ENCODE results near the gene CYFIP2. TPM values are rescaled to one million over a fixed set of nuclear protein-coding genes. Genes with fewer than 3 reads are reported as not detected.

The CYFIP2 gene
- total RNA-seq, 2 donors from 2014 or later, result 17.8 to 25.2 TPM

GRCh38 chr5:157258450-157258849 is 7.5 kb upstream of the CYFIP2 start:
- H3K27me3 ChIP-seq (replicated peaks; ENCODE audit: insufficient read depth), result no peaks in the 10 kb centered on the region
- intact Hi-C loops (cut with DNase I), result no loop called here
- no peak for TF ChIP-seq CTCF (IDR thresholded peaks at IDR 0.05)
- no peak for TF ChIP-seq POLR2A (IDR thresholded peaks at IDR 0.05)
- TF ChIP-seq POLR2AphosphoS5 (IDR thresholded peaks at IDR 0.05), result no peak
- no peak for DNase-seq (ENCODE audit: low spot score)
- H3K36me3 ChIP-seq, result no peaks in the 10 kb centered on the region
- H3K9me3 ChIP-seq, result no peaks in the 10 kb centered on the region
- no peaks in the 10 kb centered on the region for H3K4me1 ChIP-seq (replicated peaks)
- 90% methylated on average over 6 of the region's 6 CpGs for WGBS
- no peak overlapping the region for H3K4me3 ChIP-seq
- no peak overlapping the region for H3K27ac ChIP-seq

- H3K27ac ChIP-seq, result no peak overlapping the region
- no peaks in the 10 kb centered on the region for H3K27me3 ChIP-seq (replicated peaks; ENCODE audit: insufficient read depth)
- H3K9me3 ChIP-seq, result no peaks in the 10 kb centered on the region
- DNase-seq (ENCODE audit: low spot score), result no peak
- WGBS, result 90% methylated on average over 4 of the region's 4 CpGs
- no peaks in the 10 kb centered on the region for H3K4me1 ChIP-seq (replicated peaks)
- H3K4me3 ChIP-seq, result no peak overlapping the region
- TF ChIP-seq POLR2AphosphoS5 (IDR thresholded peaks at IDR 0.05) (no peak), POLR2A (IDR thresholded peaks at IDR 0.05) (no peak), CTCF (IDR thresholded peaks at IDR 0.05) (no peak)
- intact Hi-C loops (cut with DNase I), result no loop called here
- H3K36me3 ChIP-seq, result no peaks in the 10 kb centered on the region
Observed at GRCh38 chr5:157259699-157260098, 6.2 kb upstream of the CYFIP2 start.

- intact Hi-C loops (cut with DNase I), result no loop called here
- DNase-seq (ENCODE audit: low spot score), result no peak
- TF ChIP-seq CTCF (IDR thresholded peaks at IDR 0.05) (no peak), POLR2A (IDR thresholded peaks at IDR 0.05) (no peak), POLR2AphosphoS5 (IDR thresholded peaks at IDR 0.05) (no peak)
- H3K4me3 ChIP-seq, result no peak overlapping the region
- H3K27ac ChIP-seq, result no peak overlapping the region
- H3K36me3 ChIP-seq, result no peaks in the 10 kb centered on the region
- no peaks in the 10 kb centered on the region for H3K4me1 ChIP-seq (replicated peaks)
- no peaks in the 10 kb centered on the region for H3K27me3 ChIP-seq (replicated peaks; ENCODE audit: insufficient read depth)
- no peaks in the 10 kb centered on the region for H3K9me3 ChIP-seq
- 73% methylated on average over 7 of the region's 7 CpGs for WGBS
Observed at GRCh38 chr5:157263496-157264090, 2.3 kb upstream of the CYFIP2 start.

- no peaks in the 10 kb centered on the region for H3K36me3 ChIP-seq
- TF ChIP-seq POLR2A (IDR thresholded peaks at IDR 0.05), result no peak
- TF ChIP-seq POLR2AphosphoS5 (IDR thresholded peaks at IDR 0.05), result no peak
- no peak for TF ChIP-seq CTCF (IDR thresholded peaks at IDR 0.05)
- H3K4me3 ChIP-seq, result peak overlapping the region; percentile 60 to 70
- no peaks in the 10 kb centered on the region for H3K9me3 ChIP-seq
- H3K4me1 ChIP-seq (replicated peaks), result no peaks in the 10 kb centered on the region
- WGBS, result 4% methylated on average over 37 of the region's 62 CpGs
- no peaks in the 10 kb centered on the region for H3K27me3 ChIP-seq (replicated peaks; ENCODE audit: insufficient read depth)
- no peak for DNase-seq (ENCODE audit: low spot score)
- intact Hi-C loops (cut with DNase I), result no loop called here
- peak overlapping the region in 1 of 2 donors; percentile 12 for H3K27ac ChIP-seq
Observed at GRCh38 chr5:157266286-157267007, 524 bp downstream of the CYFIP2 start.

GRCh38 chr5:157267025-157267424 is 1.1 kb downstream of the CYFIP2 start:
- H3K27ac ChIP-seq, result no peak overlapping the region
- WGBS, result 70% methylated on average over 3 of the region's 3 CpGs
- no peaks in the 10 kb centered on the region for H3K27me3 ChIP-seq (replicated peaks; ENCODE audit: insufficient read depth)
- no peaks in the 10 kb centered on the region for H3K4me1 ChIP-seq (replicated peaks)
- no peak for DNase-seq (ENCODE audit: low spot score)
- H3K4me3 ChIP-seq, result peak overlapping the region in 1 of 2 donors; percentile 70
- no peaks in the 10 kb centered on the region for H3K9me3 ChIP-seq
- TF ChIP-seq POLR2AphosphoS5 (IDR thresholded peaks at IDR 0.05), result no peak
- no peak for TF ChIP-seq POLR2A (IDR thresholded peaks at IDR 0.05)
- no peak for TF ChIP-seq CTCF (IDR thresholded peaks at IDR 0.05)
- intact Hi-C loops (cut with DNase I), result no loop called here
- no peaks in the 10 kb centered on the region for H3K36me3 ChIP-seq

Data from prostate gland (tissue), 2 donors.